ENCODE data around the gene SLU7. TPM values are rescaled to one million over a fixed set of nuclear protein-coding genes. Genes with fewer than 3 reads are reported as not detected.
A peak's percentile ranks its signal among the peaks of the same experiment; 100 is the strongest.

Gene SLU7
- total and polyA plus RNA-seq, 2 donors (not counting 1 experiment from before 2014, with no cell fraction given) = 47.1 to 79.4 TPM

DNA sequence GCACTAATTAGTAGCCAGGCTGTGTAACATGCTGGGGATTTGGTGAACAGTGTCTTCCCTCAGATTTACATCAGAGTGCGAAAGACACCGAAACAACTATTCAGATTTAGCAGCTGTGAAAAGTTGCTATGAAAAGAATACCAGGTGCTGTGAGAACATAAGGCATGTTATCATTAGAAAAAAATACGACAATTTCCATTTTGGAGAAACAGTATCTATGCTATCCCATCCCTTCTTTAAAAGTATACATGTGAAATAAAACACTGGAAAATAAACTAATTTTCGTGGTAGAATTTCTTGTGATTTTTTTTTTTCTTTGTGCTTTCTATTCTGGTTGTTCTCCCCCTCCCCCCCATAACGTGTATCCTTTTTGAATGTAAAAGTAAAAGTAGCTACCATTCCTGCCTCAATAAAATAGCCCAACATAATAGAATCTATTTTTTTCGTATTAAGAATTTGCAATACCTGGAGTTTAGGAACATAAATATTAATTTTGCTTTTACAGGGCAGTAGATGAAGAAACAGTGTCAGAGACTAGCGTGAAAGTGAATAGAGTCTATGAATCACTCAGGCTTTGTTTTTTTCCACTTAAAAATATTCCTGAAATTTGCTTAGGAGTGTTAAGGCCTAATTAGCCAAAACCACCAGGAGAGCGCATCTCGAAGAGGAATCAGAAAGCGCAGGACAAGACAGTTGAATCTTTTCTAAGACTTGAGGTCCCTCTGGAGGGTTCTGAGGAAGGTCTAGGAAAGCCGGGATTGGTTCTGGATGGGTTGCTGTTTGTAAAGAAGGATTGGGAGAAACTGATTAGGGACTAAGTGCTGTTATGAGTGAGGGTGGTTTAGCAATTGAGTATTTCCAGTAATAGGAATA lies 813 bp upstream of the SLU7 start:
- Histone ChIP-seq H3K4me1 (ENCODE audit: control insufficient read depth, extremely low read depth, insufficient read depth, low read length) (peaks cover 10% of the 10 kb centered on the region), H3K79me2 (ENCODE audit: control insufficient read depth, insufficient read depth, low read length) (peaks cover 53% of the 10 kb centered on the region), H3K4me3 (replicated peaks in 1 of 4; ENCODE audit: control extremely low read depth in 1 of 4, insufficient read depth in 1 of 4, low read depth in 3 of 4, low read length in 4 of 4) (peak overlapping the region; percentile 93 to 99 (median 96)), H3K9ac (ENCODE audit: insufficient read depth, low read length) (peak overlapping the region; percentile 90), H3K27me3 (ENCODE audit: control insufficient read depth, insufficient read depth, low read length) (no peaks in the 10 kb centered on the region), H3K27ac (ENCODE audit: insufficient read depth, low read length) (peak overlapping the region; percentile 96), H2AFZ (ENCODE audit: low read length) (peak overlapping the region; percentile 73), H3K4me2 (ENCODE audit: extremely low read depth, insufficient read depth, low read length) (peak overlapping the region; percentile 89), H3K9me3 (ENCODE audit: control insufficient read depth, insufficient read depth, low read depth, low read length) (no peaks in the 10 kb centered on the region), H3K36me3 (ENCODE audit: control insufficient read depth, insufficient read depth, low read length) (no peaks in the 10 kb centered on the region), H4K20me1 (ENCODE audit: control insufficient read depth, extremely low read depth, insufficient read depth, low read length) (no peaks in the 10 kb centered on the region)
- TF ChIP-seq EZH2 (IDR thresholded peaks at IDR 0.05; ENCODE audit: low read length, missing control alignments) (no peak), CTCF (conservative IDR thresholded peaks at IDR 0.05 in 1 of 2, IDR thresholded peaks at IDR 0.05 in 1 of 2; ENCODE audit: low read depth in 1 of 2, low read length in 2 of 2) (no peak)
- no peak for DNase-seq (ENCODE audit: low read depth in 2 of 2)

GRCh38 chr5:160399402-160400353 lies 19.2 kb downstream of the SLU7 start, which contains the start of gene FAM200C:
FAM200C (minus strand) TSS chr5:160400054; CDS start chr5:160395490, 4,564 bp downstream.
- peak within 1 kb of the TSS; percentile 83 to 97 (median 88) for H3K4me3 ChIP-seq (replicated peaks in 1 of 4; ENCODE audit: control extremely low read depth in 1 of 4, insufficient read depth in 1 of 4, low read depth in 3 of 4, low read length in 4 of 4)
- peak within 1 kb of the TSS; percentile 97 for H3K9ac ChIP-seq (ENCODE audit: insufficient read depth, low read length)
- TF ChIP-seq CTCF (conservative IDR thresholded peaks at IDR 0.05 in 1 of 2, IDR thresholded peaks at IDR 0.05 in 1 of 2; ENCODE audit: low read depth in 1 of 2, low read length in 2 of 2) = no peak
- no peak for TF ChIP-seq EZH2 (IDR thresholded peaks at IDR 0.05; ENCODE audit: low read length, missing control alignments)
- H3K27me3 ChIP-seq (ENCODE audit: control insufficient read depth, insufficient read depth, low read length) = no peaks in the 10 kb centered on the region
- peaks cover 1% of the 10 kb centered on the region for H3K36me3 ChIP-seq (ENCODE audit: control insufficient read depth, insufficient read depth, low read length)
- peak within 1 kb of the TSS; percentile 91 for H3K27ac ChIP-seq (ENCODE audit: insufficient read depth, low read length)
- H3K9me3 ChIP-seq (ENCODE audit: control insufficient read depth, insufficient read depth, low read depth, low read length) = no peaks in the 10 kb centered on the region
- H3K79me2 ChIP-seq (ENCODE audit: control insufficient read depth, insufficient read depth, low read length) = peaks cover 18% of the 10 kb centered on the region
- H3K4me2 ChIP-seq (ENCODE audit: extremely low read depth, insufficient read depth, low read length) = peak within 1 kb of the TSS; percentile 89
- H4K20me1 ChIP-seq (ENCODE audit: control insufficient read depth, extremely low read depth, insufficient read depth, low read length) = no peaks in the 10 kb centered on the region
- H2AFZ ChIP-seq (ENCODE audit: low read length) = peak within 1 kb of the TSS; percentile 86
- peaks cover 2% of the 10 kb centered on the region for H3K4me1 ChIP-seq (ENCODE audit: control insufficient read depth, extremely low read depth, insufficient read depth, low read length)
- peak; percentile 91 to 94 for DNase-seq (ENCODE audit: low read depth in 2 of 2)

DNA sequence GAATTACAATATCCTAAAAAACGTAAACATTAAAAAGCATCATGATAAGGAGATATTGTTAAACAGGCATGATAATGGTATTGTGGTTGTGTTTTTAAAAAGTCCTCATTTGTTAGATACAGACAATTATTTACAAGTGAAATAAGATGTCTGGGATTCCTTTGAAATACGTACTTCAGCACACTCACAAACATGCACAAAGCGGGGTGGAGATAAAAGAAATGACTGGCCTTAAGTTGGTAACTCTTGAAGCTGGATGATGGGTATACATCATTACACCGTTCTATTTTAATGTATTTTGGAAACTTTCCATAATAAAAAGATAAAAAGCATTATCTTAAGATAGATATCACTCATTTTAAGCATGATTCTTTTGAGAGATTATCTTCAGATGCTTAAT lies 20.1 kb downstream of the SLU7 start:
- Histone ChIP-seq H3K4me1 (ENCODE audit: control insufficient read depth, extremely low read depth, insufficient read depth, low read length) (peaks cover 2% of the 10 kb centered on the region), H3K36me3 (ENCODE audit: control insufficient read depth, insufficient read depth, low read length) (no peaks in the 10 kb centered on the region), H3K4me3 (replicated peaks in 1 of 4; ENCODE audit: control extremely low read depth in 1 of 4, insufficient read depth in 1 of 4, low read depth in 3 of 4, low read length in 4 of 4) (peak overlapping the region; percentile 83 to 97 (median 88)), H3K27me3 (ENCODE audit: control insufficient read depth, insufficient read depth, low read length) (no peaks in the 10 kb centered on the region), H4K20me1 (ENCODE audit: control insufficient read depth, extremely low read depth, insufficient read depth, low read length) (no peaks in the 10 kb centered on the region), H3K79me2 (ENCODE audit: control insufficient read depth, insufficient read depth, low read length) (peaks cover 18% of the 10 kb centered on the region), H3K27ac (ENCODE audit: insufficient read depth, low read length) (no peak overlapping the region), H3K4me2 (ENCODE audit: extremely low read depth, insufficient read depth, low read length) (peak overlapping the region; percentile 74), H3K9me3 (ENCODE audit: control insufficient read depth, insufficient read depth, low read depth, low read length) (no peaks in the 10 kb centered on the region), H2AFZ (ENCODE audit: low read length) (no peak overlapping the region), H3K9ac (ENCODE audit: insufficient read depth, low read length) (no peak overlapping the region)
- TF ChIP-seq EZH2 (IDR thresholded peaks at IDR 0.05; ENCODE audit: low read length, missing control alignments) (no peak), CTCF (conservative IDR thresholded peaks at IDR 0.05 in 1 of 2, IDR thresholded peaks at IDR 0.05 in 1 of 2; ENCODE audit: low read depth in 1 of 2, low read length in 2 of 2) (no peak)
- DNase-seq (ENCODE audit: low read depth in 2 of 2) = peak; percentile 33 to 74
